ENCODE data around the gene PDE11A.
A peak's percentile ranks its signal among the peaks of the same experiment; 100 is the strongest.

The PDE11A gene

GRCh38 chr2:178025551-178026185 is 46.9 kb downstream of the PDE11A start:
- H3K36me3 ChIP-seq, result no peaks in the 10 kb centered on the region
- no peak for DNase-seq
- H3K4me3 ChIP-seq (ENCODE audit: low read depth, low read length), result no peak overlapping the region
- no peak for TF ChIP-seq CTCF (IDR thresholded peaks at IDR 0.05; ENCODE audit: low read depth, low read length)
- H3K27me3 ChIP-seq, result no peaks in the 10 kb centered on the region
- no peaks in the 10 kb centered on the region for H3K9me3 ChIP-seq
- H3K4me1 ChIP-seq, result no peaks in the 10 kb centered on the region

GRCh38 chr2:178018141-178018540 is 54.4 kb downstream of the PDE11A start:
- Histone ChIP-seq H3K4me1 (no peaks in the 10 kb centered on the region), H3K9me3 (no peaks in the 10 kb centered on the region), H3K4me3 (ENCODE audit: low read depth, low read length) (no peak overlapping the region), H3K36me3 (no peaks in the 10 kb centered on the region), H3K27me3 (no peaks in the 10 kb centered on the region)
- TF ChIP-seq CTCF (IDR thresholded peaks at IDR 0.05; ENCODE audit: low read depth, low read length), result no peak
- DNase-seq, result no peak

GRCh38 chr2:178016612-178017011 is 56.0 kb downstream of the PDE11A start:
- no peak for TF ChIP-seq CTCF (IDR thresholded peaks at IDR 0.05; ENCODE audit: low read depth, low read length)
- H3K4me3 ChIP-seq (ENCODE audit: low read depth, low read length), result no peak overlapping the region
- H3K9me3 ChIP-seq, result no peaks in the 10 kb centered on the region
- H3K27me3 ChIP-seq, result no peaks in the 10 kb centered on the region
- no peaks in the 10 kb centered on the region for H3K4me1 ChIP-seq
- H3K36me3 ChIP-seq, result no peaks in the 10 kb centered on the region
- DNase-seq, result no peak

GRCh38 chr2:178012639-178013038 is 59.9 kb downstream of the PDE11A start:
- H3K36me3 ChIP-seq, result no peaks in the 10 kb centered on the region
- DNase-seq, result no peak
- no peaks in the 10 kb centered on the region for H3K27me3 ChIP-seq
- H3K9me3 ChIP-seq, result no peaks in the 10 kb centered on the region
- no peak for TF ChIP-seq CTCF (IDR thresholded peaks at IDR 0.05; ENCODE audit: low read depth, low read length)
- no peak overlapping the region for H3K4me3 ChIP-seq (ENCODE audit: low read depth, low read length)
- no peaks in the 10 kb centered on the region; the same call in 1 of the 2 replicates for H3K4me1 ChIP-seq

- Histone ChIP-seq H3K4me1 (no peaks in the 10 kb centered on the region; the same call in 1 of the 2 replicates), H3K36me3 (no peaks in the 10 kb centered on the region), H3K27me3 (no peaks in the 10 kb centered on the region), H3K9me3 (no peaks in the 10 kb centered on the region), H3K4me3 (ENCODE audit: low read depth, low read length) (no peak overlapping the region)
- DNase-seq, result no peak
- TF ChIP-seq CTCF (IDR thresholded peaks at IDR 0.05; ENCODE audit: low read depth, low read length), result no peak
These were observed 62.8 kb downstream of the PDE11A start for GRCh38 chr2:178009813-178010212.

- H3K9me3 ChIP-seq, result no peaks in the 10 kb centered on the region
- H3K4me1 ChIP-seq, result no peaks in the 10 kb centered on the region; the same call in 1 of the 2 replicates
- DNase-seq, result peak; percentile 86
- H3K36me3 ChIP-seq, result no peaks in the 10 kb centered on the region
- H3K27me3 ChIP-seq, result no peaks in the 10 kb centered on the region
- no peak for TF ChIP-seq CTCF (IDR thresholded peaks at IDR 0.05; ENCODE audit: low read depth, low read length)
- peak overlapping the region; percentile 30 for H3K4me3 ChIP-seq (ENCODE audit: low read depth, low read length)
These were observed 63.8 kb downstream of the PDE11A start for GRCh38 chr2:178008636-178009289.

All from BE2C (cell line).